Measurements from ENCODE around the gene TMEM39A. TPM values are rescaled to one million over a fixed set of nuclear protein-coding genes. Genes with fewer than 3 reads are reported as not detected.
A peak's percentile ranks its signal among the peaks of the same experiment; 100 is the strongest.

Gene TMEM39A
- polyA plus RNA-seq, 1 of the 3 experiments (the other 2 are of a cell fraction), result 13.2 TPM

DNA sequence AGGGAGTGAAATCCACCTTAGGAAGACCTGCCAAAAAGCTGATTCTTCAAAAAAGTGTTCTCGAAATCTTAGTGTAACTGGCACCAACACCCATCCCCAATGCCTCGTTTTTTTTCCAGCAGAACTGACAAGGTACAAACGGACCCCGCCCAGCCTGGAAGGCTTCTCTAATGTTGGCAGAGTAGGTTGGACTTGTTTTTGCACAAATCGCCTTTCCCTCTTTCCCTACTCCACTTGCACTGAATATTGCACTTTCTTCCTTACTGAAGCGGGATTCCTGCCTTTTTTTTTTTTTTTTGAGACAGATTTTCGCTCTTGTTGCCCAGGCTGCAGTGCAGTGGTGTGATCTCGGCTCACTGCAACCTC is 34.4 kb upstream of the TMEM39A start:
- no peaks in the 10 kb centered on the region for H3K9me3 ChIP-seq
- peak overlapping the region; percentile 97 for H3K9ac ChIP-seq
- peaks cover 50% of the 10 kb centered on the region for H3K79me2 ChIP-seq (ENCODE audit: insufficient read depth)
- H3K4me2 ChIP-seq, result peak overlapping the region; percentile 94
- peaks cover 5% of the 10 kb centered on the region for H3F3A ChIP-seq (replicated peaks; ENCODE audit: insufficient read depth)
- TF ChIP-seq FOXJ3 (CRISPR knock-in tag; IDR thresholded peaks at IDR 0.05), result no peak
- no peak for TF ChIP-seq YY1 (IDR thresholded peaks at IDR 0.05; ENCODE audit: low read depth)
- TF ChIP-seq TCF12 (IDR thresholded peaks at IDR 0.05), result no peak
- TF ChIP-seq JUND (IDR thresholded peaks at IDR 0.05), result no peak
- no peak for TF ChIP-seq RAD21 (IDR thresholded peaks at IDR 0.05; ENCODE audit: low read length)
- no peaks in the 10 kb centered on the region for H3K27me3 ChIP-seq (ENCODE audit: insufficient read depth)
- WGBS (ENCODE audit: low lambda C conversion rate), result 1% methylated on average over 8 of the region's 8 CpGs
- no peaks in the 10 kb centered on the region for H3K9me2 ChIP-seq
- H3K4me3 ChIP-seq (ENCODE audit: low read depth in 2 of 2, low read length in 1 of 2), result peak overlapping the region; percentile 77 to 99
- H4K20me1 ChIP-seq (ENCODE audit: insufficient read depth), result no peaks in the 10 kb centered on the region
- H3K36me3 ChIP-seq (replicated peaks in 1 of 2; ENCODE audit: control insufficient read depth in 1 of 2, insufficient read depth in 2 of 2, low read length in 1 of 2), result peaks cover 0 to 7% of the 10 kb centered on the region in 2 experiments
- POLR2A ChIA-PET, result interaction anchor here (0.5 to 3.1 kb wide), 18 partner anchors 9 to 204 kb away, joined by 3 to 21 read pairs (median 4); partner anchors contain the start of genes ADPRH, ARHGAP31, COX17 and POGLUT1
- H3K4me1 ChIP-seq (ENCODE audit: control insufficient read depth in 1 of 2, insufficient read depth in 2 of 2, low read depth in 1 of 2, low read length in 1 of 2), result peaks cover 0 to 8% of the 10 kb centered on the region in 2 experiments; a peak in 1 of 4 replicates
- H3K27ac ChIP-seq (ENCODE audit: low read depth in 2 of 2, low read length in 1 of 2), result peak overlapping the region; percentile 71 to 93
- H2AFZ ChIP-seq (ENCODE audit: low read depth), result peak overlapping the region; percentile 96
- no peak for DNase-seq
- CTCF ChIA-PET, result interaction anchor here (0.6 to 1.4 kb wide), 3 partner anchors 182 to 222 kb away, joined by 3 to 7 read pairs (median 3); no protein-coding TSS in a partner anchor

DNA sequence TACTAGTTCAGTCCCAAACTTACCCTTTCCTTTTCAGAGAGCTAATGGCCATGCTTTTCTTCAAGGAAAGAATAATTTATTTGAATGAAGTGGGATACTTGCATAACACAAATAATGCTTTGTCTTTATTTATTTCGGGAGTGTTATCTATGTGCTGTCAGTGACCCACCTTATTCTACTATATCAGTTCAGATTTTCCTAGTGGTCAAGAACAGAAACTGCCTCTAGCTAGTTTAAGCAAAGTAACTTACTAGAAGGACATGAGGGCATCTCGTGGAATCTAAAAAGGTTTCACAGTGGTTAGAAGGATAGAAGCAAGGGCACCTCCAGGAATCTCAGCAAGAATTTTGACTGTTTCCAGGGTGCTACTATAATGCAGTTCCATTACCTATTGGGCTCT is 31.2 kb upstream of the TMEM39A start:
- POLR2A ChIA-PET, result no interaction called here
- H3K27ac ChIP-seq (ENCODE audit: low read depth in 2 of 2, low read length in 1 of 2), result no peak overlapping the region
- CTCF ChIA-PET, result interaction anchor here (0.8 to 1.1 kb wide), 2 partner anchors 12 to 26 kb away, joined by 3 read pairs; partner anchors contain the start of gene POGLUT1
- H3K4me2 ChIP-seq, result no peak overlapping the region
- TF ChIP-seq JUND (IDR thresholded peaks at IDR 0.05), result no peak
- TF ChIP-seq, protein P1, sequence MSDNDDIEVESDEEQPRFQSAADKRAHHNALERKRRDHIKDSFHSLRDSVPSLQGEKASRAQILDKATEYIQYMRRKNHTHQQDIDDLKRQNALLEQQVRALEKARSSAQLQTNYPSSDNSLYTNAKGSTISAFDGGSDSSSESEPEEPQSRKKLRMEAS (IDR thresholded peaks at IDR 0.05; ENCODE audit: low read depth), result no peak
- no peak for TF ChIP-seq FOXM1 (IDR thresholded peaks at IDR 0.05; ENCODE audit: low read depth)
- no peak for TF ChIP-seq RAD21 (IDR thresholded peaks at IDR 0.05; ENCODE audit: low read length)
- no peak for TF ChIP-seq EZH2phosphoT487 (IDR thresholded peaks at IDR 0.05; ENCODE audit: borderline replicate concordance, low read depth)
- TF ChIP-seq, protein P2, sequence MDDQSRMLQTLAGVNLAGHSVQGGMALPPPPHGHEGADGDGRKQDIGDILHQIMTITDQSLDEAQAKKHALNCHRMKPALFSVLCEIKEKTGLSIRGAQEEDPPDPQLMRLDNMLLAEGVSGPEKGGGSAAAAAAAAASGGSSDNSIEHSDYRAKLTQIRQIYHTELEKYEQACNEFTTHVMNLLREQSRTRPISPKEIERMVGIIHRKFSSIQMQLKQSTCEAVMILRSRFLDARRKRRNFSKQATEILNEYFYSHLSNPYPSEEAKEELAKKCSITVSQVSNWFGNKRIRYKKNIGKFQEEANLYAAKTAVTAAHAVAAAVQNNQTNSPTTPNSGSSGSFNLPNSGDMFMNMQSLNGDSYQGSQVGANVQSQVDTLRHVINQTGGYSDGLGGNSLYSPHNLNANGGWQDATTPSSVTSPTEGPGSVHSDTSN (IDR thresholded peaks at IDR 0.05), result no peak
- TF ChIP-seq, protein P3, sequence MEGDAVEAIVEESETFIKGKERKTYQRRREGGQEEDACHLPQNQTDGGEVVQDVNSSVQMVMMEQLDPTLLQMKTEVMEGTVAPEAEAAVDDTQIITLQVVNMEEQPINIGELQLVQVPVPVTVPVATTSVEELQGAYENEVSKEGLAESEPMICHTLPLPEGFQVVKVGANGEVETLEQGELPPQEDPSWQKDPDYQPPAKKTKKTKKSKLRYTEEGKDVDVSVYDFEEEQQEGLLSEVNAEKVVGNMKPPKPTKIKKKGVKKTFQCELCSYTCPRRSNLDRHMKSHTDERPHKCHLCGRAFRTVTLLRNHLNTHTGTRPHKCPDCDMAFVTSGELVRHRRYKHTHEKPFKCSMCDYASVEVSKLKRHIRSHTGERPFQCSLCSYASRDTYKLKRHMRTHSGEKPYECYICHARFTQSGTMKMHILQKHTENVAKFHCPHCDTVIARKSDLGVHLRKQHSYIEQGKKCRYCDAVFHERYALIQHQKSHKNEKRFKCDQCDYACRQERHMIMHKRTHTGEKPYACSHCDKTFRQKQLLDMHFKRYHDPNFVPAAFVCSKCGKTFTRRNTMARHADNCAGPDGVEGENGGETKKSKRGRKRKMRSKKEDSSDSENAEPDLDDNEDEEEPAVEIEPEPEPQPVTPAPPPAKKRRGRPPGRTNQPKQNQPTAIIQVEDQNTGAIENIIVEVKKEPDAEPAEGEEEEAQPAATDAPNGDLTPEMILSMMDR (IDR thresholded peaks at IDR 0.05), result peak; percentile 19; the same call in 1 of the 2 replicates
- no peak for TF ChIP-seq RFX5 (IDR thresholded peaks at IDR 0.05; ENCODE audit: low read length)
- peaks cover 6 to 24% of the 10 kb centered on the region in 2 experiments for H3K36me3 ChIP-seq (replicated peaks in 1 of 2; ENCODE audit: control insufficient read depth in 1 of 2, insufficient read depth in 2 of 2, low read length in 1 of 2)
- no peak for DNase-seq
- peaks cover 5% of the 10 kb centered on the region for H3F3A ChIP-seq (replicated peaks; ENCODE audit: insufficient read depth)
- no peaks in the 10 kb centered on the region for H3K9me2 ChIP-seq
- H3K4me3 ChIP-seq (ENCODE audit: low read depth in 2 of 2, low read length in 1 of 2), result no peak overlapping the region
- H3K9me3 ChIP-seq, result no peaks in the 10 kb centered on the region
- no peak overlapping the region for H2AFZ ChIP-seq (ENCODE audit: low read depth)
- 86% methylated on average over 2 of the region's 2 CpGs for WGBS (ENCODE audit: low lambda C conversion rate)
- H3K9ac ChIP-seq, result no peak overlapping the region
- no peaks in the 10 kb centered on the region for H3K27me3 ChIP-seq (ENCODE audit: insufficient read depth)
- peaks cover 0 to 3% of the 10 kb centered on the region in 2 experiments; a peak in 1 of 4 replicates for H3K4me1 ChIP-seq (ENCODE audit: control insufficient read depth in 1 of 2, insufficient read depth in 2 of 2, low read depth in 1 of 2, low read length in 1 of 2)
- H4K20me1 ChIP-seq (ENCODE audit: insufficient read depth), result no peaks in the 10 kb centered on the region
- peaks cover 19% of the 10 kb centered on the region for H3K79me2 ChIP-seq (ENCODE audit: insufficient read depth)
